Hematopoietic multipotent progenitor cell treated with erythropoietin and hydrocortisone succinate and interleukin-3 and kit ligand, for 17 days (in vitro differentiated cells): ENCODE data around the gene FRMD4A.
"Not testable (repeated sequence)": the region's sequence is repeated elsewhere in the genome, so short reads cannot be mapped to it uniquely, and the experiment has no call there.

Experiments used
- DNase-seq: peaks from one replicate; pipeline ENCODE4 v3.0.0-alpha.2; 2015; ENCODE audit warnings: low spot score

The FRMD4A gene

GRCh38 chr10:14093730-14094484 is 236.8 kb downstream of the FRMD4A start:
- DNase-seq: no peak

GRCh38 chr10:14092799-14093198 is 237.9 kb downstream of the FRMD4A start:
- no peak for DNase-seq

GRCh38 chr10:14089556-14090292 is 241.0 kb downstream of the FRMD4A start:
- no peak for DNase-seq

GRCh38 chr10:14087566-14087965 is 243.2 kb downstream of the FRMD4A start:
- no peak for DNase-seq

GRCh38 chr10:14086596-14086995 is 244.1 kb downstream of the FRMD4A start:
- no peak for DNase-seq

GRCh38 chr10:14084875-14085274 is 245.8 kb downstream of the FRMD4A start:
- no peak for DNase-seq

GRCh38 chr10:14080795-14081194 is 249.9 kb downstream of the FRMD4A start:
- no peak for DNase-seq

GRCh38 chr10:14077430-14077829 is 253.3 kb downstream of the FRMD4A start:
- DNase-seq: no peak

GRCh38 chr10:14074062-14074884 is 256.5 kb downstream of the FRMD4A start:
- no peak for DNase-seq

- DNase-seq: no peak
These were observed 258.2 kb downstream of the FRMD4A start for GRCh38 chr10:14072541-14072940.

- no peak for DNase-seq
These were observed 258.8 kb downstream of the FRMD4A start for GRCh38 chr10:14071956-14072355.

GRCh38 chr10:14068601-14069250 is 262.0 kb downstream of the FRMD4A start:
- no peak for DNase-seq

- DNase-seq: not testable (repeated sequence)
These were observed 263.1 kb downstream of the FRMD4A start for GRCh38 chr10:14067638-14068037.

GRCh38 chr10:14066106-14066505 is 264.6 kb downstream of the FRMD4A start:
- no peak for DNase-seq

- DNase-seq: no peak
These were observed 267.0 kb downstream of the FRMD4A start for GRCh38 chr10:14063531-14064285.

- no peak for DNase-seq
These were observed 268.0 kb downstream of the FRMD4A start for GRCh38 chr10:14062528-14063260.

GRCh38 chr10:14060320-14061070 is 270.2 kb downstream of the FRMD4A start:
- no peak for DNase-seq

GRCh38 chr10:14056610-14057332 is 274.0 kb downstream of the FRMD4A start:
- DNase-seq: no peak

GRCh38 chr10:14052931-14053330 is 277.8 kb downstream of the FRMD4A start:
- DNase-seq: no peak
